ENCODE results near the gene CARNS1.

Gene CARNS1

GRCh38 chr11:67440229-67441097 lies 25.0 kb downstream of the CARNS1 start:
- in situ Hi-C loops (cut with HindIII; ENCODE audit: low sequenced_read_pairs) = no loop called here

DNA sequence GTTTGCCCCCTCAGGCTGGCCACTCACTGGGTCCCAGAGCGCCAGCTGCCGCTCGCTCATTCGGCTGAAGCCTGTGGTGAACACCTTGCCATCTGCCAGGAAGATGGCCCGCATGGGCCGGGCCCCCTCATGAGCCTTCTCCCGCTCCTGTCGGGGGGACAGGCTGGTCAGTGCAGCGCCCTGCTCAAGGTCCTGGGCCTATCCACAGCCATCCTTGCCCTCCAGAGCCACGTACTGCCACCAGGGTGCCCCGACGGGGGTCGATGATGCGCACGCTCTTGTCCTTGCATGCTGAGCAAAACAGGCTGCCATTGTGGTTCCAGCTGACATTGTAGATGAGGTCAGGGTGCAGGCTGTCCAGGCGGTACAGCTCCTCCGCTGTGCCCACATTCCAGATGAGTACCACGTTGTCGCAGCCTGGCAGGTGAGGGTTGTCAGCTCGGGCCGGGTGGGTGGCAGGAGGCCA lies 25.7 kb downstream of the CARNS1 start:
- in situ Hi-C loops (cut with HindIII; ENCODE audit: low sequenced_read_pairs) = no loop called here

GRCh38 chr11:67441731-67442351 lies 26.4 kb downstream of the CARNS1 start:
- in situ Hi-C loops (cut with HindIII; ENCODE audit: low sequenced_read_pairs) = no loop called here

GRCh38 chr11:67442504-67443404 lies 27.3 kb downstream of the CARNS1 start:
- in situ Hi-C loops (cut with HindIII; ENCODE audit: low sequenced_read_pairs) = no loop called here

GRCh38 chr11:67445515-67445914 lies 30.0 kb downstream of the CARNS1 start:
- in situ Hi-C loops (cut with HindIII; ENCODE audit: low sequenced_read_pairs) = no loop called here

DNA sequence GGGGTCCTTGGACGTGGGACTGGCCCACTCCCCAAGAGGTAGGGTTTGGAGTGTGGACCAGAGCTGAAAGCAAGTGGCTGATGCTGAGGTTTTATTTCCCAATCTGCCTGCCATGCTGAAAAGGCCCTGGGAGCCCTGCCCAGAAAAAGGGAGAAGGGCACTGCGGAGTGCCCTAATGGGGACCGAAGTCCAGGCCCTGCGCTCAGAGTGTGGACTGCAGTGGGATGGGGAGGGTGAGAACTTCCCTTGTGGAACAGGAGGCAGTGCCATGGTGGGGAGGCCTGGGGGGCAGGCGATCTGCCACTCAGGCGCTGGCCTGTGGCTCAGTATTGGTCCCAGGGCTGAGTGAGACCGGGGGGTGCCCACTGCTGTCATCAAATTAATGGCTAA lies 32.7 kb downstream of the CARNS1 start:
- in situ Hi-C loops (cut with HindIII; ENCODE audit: low sequenced_read_pairs) = no loop called here

GRCh38 chr11:67449116-67449844 lies 33.8 kb downstream of the CARNS1 start:
- in situ Hi-C loops (cut with HindIII; ENCODE audit: low sequenced_read_pairs) = no loop called here

DNA sequence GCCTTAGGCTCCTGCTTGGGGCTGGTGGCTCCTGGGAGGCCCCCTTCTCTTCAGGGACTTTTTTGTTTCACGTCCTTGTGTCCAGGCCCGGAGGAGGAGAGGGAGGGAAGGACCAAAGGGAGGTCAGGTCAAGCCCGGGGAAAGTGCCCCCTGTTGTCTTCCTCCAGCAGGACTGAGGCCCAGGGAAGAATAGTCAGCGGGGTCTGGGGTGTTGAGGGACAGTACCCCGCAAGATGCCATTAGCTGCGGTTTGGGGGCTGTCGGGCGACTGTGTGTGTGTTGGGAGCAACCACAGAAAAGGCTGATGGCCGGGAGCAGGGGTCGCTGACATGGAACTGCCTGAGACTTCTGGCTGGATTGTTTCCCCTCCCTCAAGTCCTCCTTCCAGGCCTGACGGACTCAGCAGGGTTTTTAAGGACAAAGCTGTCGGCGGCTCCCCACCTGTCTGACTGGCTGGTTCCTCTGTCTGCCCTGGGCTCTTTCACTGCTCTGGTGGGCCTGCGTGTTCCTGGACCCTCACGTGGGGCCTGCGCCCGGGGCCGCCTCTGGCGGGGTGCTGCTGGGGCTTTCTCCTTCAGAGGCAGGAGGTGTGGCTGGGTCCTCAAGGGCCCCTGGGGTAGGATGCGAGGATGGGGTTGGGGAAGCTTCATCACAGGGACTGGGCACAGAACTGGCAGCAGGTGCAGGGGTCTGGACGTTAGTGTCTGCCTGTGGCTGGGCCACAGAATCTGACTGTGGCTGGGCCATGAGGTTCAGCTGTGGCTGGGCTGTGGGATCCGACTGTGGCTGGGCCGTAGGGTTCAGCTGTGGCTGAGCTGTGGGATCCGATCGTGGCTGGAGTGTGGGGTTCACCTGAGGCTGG lies 35.5 kb downstream of the CARNS1 start:
- in situ Hi-C loops (cut with HindIII; ENCODE audit: low sequenced_read_pairs) = no loop called here

- in situ Hi-C loops (cut with HindIII; ENCODE audit: low sequenced_read_pairs) = no loop called here
Measured at GRCh38 chr11:67451658-67451976, 36.1 kb downstream of the CARNS1 start.

GRCh38 chr11:67452141-67452952 lies 36.9 kb downstream of the CARNS1 start, which contains the start of gene GPR152:
TSS of gene GPR152 (minus strand) at chr11:67452729. CDS start at chr11:67452724, 5 bp downstream.
- in situ Hi-C loops (cut with HindIII; ENCODE audit: low sequenced_read_pairs) = no loop called here

DNA sequence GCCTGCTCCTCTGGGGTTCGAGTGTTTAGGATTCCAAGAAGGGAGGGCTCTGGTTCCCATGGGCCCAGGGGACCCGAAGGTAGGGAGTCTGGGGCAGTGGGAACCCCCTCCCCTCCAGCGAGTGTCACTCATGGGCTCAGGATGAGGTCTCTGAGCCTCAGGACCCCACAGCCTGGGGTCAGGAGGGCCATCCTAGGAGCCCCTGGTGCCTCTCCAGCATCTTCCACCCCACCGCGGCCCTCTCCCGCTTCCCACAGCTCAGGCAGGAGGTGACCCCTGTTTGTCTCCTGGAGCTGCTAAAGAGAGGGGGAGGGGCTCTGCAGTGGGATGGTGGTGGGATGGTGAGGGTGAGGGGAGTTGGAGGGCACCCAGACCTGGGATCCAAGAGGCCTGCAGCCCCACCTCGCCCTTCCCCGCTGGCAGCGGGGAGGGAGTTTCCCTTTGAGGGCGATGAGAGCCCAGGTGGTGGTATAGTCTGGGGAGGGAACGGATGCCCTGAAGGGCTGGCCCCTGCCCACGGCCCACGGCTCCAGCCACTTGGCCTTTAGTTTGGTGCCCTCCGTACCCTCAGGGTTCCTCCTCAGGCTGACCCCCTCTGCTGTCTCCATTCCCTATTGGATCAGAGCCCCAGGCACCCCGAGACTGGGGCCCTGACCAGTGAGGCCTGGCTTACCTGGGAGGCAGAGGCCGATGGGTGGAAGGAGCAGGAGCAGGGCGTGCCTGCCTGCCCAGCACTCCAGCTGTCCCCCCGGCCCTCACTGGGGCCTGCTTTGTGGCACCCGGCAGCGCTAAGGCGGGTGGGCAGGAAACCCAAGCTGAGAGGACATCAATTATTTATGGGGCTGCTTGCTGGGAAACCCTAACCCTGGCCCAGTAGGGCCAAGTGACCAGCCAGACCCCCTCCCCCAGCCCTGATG lies 38.6 kb downstream of the CARNS1 start:
- in situ Hi-C loops (cut with HindIII; ENCODE audit: low sequenced_read_pairs) = no loop called here

- in situ Hi-C loops (cut with HindIII; ENCODE audit: low sequenced_read_pairs) = no loop called here
Measured at GRCh38 chr11:67455054-67455453, 39.6 kb downstream of the CARNS1 start, which contains the start of gene CABP4. TSS of gene CABP4 (plus strand) at chr11:67455354. CDS start at chr11:67455424, 70 bp downstream.

DNA sequence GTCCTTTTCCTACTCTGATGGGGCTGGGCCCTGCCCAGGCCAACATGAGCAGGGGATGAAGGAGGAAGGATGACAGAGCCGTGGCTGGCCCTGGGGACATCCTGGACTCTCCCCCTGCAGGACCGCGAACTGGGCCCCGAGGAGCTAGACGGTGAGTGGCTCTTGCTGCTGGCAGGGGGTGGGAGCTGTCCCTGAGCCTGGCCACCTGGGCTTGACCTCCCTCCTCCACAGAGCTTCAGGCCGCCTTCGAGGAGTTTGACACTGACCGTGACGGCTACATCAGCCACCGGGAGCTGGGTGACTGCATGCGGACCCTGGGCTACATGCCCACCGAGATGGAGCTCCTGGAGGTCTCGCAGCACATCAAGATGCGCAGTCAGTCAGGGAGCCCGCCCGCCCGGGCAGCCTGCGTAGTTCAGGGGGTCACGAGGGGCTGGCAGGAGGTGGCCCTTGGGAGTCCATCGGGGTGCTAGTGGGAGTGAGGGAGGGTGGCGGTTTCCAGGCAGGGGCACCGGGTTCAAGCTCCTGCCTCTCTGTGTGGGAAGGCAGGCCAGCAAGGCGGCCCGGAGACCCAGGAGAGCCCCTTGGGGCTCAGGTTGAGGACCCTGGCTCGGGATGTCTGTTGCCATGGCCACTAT lies 40.7 kb downstream of the CARNS1 start:
- in situ Hi-C loops (cut with HindIII; ENCODE audit: low sequenced_read_pairs) = no loop called here

- in situ Hi-C loops (cut with HindIII; ENCODE audit: low sequenced_read_pairs) = no loop called here
Measured at GRCh38 chr11:67457453-67457852, 42.0 kb downstream of the CARNS1 start.

DNA sequence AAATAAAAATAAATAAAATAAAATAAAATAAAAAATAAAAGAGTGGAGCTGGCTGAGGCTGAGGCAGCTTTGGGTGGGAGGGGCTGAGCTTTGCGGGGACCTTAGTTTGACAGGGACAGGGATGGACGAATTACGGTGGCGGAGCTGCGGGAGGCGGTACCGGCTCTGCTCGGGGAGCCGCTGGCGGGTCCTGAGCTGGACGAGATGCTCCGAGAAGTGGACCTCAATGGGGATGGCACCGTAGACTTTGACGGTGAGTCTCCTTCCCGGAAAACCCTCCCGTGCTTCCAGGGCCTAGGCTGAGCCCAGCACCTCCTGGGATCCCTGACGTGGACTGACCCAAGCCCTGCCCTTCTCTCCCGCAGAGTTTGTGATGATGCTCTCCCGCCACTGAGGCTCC lies 42.8 kb downstream of the CARNS1 start:
- in situ Hi-C loops (cut with HindIII; ENCODE audit: low sequenced_read_pairs) = no loop called here

DNA sequence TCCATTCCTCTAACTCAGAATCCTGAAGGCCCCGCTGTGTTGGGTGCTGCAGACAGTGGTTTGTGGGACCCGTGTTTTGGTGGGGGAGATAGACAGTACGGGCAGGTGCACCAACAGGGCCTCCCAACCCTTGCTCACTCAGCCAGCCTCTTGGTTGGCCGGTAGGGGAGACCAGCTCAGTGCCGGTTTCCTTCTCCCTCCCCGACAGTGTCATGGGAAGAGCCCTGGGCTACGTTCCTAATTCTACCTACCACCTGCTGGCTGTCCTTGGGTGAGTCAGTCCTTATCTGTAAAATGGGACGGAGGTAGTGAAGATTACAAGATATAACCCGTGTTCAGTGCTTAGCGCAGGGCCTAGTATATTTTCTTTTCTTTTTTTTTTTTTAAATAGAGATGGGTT lies 47.7 kb downstream of the CARNS1 start:
- in situ Hi-C loops (cut with HindIII; ENCODE audit: low sequenced_read_pairs) = no loop called here

DNA sequence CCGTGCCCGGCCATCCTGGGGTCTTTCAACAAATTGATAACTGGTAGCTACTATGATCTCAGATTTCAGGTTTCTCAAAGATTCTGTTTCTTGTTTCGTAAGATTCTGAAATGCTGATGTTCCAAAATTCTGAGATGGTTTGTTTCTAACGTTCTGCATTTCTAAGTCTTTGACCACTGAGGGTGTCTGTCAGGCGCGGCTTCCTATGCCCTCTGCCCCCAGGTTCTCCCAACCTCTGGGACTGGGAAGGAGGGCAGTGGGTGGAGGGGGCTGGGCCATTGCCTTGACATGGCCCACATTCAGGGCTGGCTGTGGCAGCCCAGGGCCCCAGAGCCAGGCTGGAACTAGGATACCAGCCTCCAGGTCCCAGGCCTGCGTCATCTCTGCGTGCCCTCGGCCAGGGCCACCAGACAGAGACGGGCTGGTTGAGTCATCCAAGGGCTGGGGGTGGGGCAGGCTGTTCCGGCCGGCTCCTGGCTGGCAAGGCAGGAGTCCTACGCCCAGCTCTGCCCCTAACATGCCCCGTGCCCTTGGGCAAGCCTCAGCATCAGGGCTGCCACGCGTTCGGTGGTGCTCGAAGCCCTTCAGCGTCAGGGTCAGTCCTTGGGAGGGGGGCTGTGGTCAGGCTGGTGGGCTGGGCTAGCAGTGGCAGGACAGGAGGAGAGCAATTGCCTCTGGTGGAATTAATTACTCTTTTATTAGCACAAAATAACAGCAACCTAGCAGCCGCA lies 48.4 kb downstream of the CARNS1 start:
- in situ Hi-C loops (cut with HindIII; ENCODE audit: low sequenced_read_pairs) = no loop called here
